NB4 (cell line): ENCODE results near the gene CTIF.
A peak's percentile ranks its signal among the peaks of the same experiment; 100 is the strongest.

ENCODE experiments used
- DNase-seq: peaks from one replicate; pipeline ENCODE4 v3.0.0; 2010; ENCODE audit warnings: low read depth
- H3K4me3 ChIP-seq: one replicate; pipeline ENCODE4 v1.5.1; 2011; ENCODE audit warnings: mild to moderate bottlenecking, low read depth, low read length, moderate library complexity
- MYC ChIP-seq: IDR thresholded peaks from 2 replicates; pipeline ENCODE4 v1.6.1; 2011; ENCODE audit warnings: low read depth, low read length
- POLR2A ChIP-seq: IDR thresholded peaks from 2 replicates; pipeline ENCODE4 v1.6.1; 2011; ENCODE audit warnings: mild to moderate bottlenecking; ENCODE audit not compliant: insufficient read length; ENCODE audit errors: extremely low read depth
- TF ChIP-seq, protein P1 (sequence below): IDR thresholded peaks from one replicate; pipeline ENCODE4 v1.5.1; 2012; ENCODE audit warnings: low read depth, low read length
- TF ChIP-seq, protein P2 (sequence below): IDR thresholded peaks from 2 replicates; pipeline ENCODE4 v1.6.1; 2011; ENCODE audit warnings: low read depth, low read length

The CTIF gene

DNA sequence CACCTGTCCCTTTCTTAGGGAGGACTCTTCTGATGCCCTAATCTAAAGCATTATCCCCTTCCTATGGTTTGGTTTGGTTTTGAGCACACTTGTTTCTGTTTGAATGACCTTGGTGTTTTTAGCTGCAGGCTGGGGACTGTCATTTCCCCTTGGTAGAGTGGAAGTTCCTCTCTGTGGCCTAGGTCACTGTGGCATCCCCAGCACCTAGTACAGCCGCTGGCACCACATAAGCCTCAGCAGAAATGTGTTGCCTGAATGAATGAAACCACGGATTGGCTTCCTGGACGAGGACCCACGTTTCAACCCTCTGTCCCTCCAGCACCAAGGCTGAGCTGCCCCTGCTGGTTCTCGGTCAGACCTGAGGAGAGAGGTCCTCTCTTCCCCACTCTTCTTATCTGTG is 159.9 kb downstream of the CTIF start:
- DNase-seq: peak; percentile 16
- TF ChIP-seq POLR2A: no peak
- TF ChIP-seq, protein P1, sequence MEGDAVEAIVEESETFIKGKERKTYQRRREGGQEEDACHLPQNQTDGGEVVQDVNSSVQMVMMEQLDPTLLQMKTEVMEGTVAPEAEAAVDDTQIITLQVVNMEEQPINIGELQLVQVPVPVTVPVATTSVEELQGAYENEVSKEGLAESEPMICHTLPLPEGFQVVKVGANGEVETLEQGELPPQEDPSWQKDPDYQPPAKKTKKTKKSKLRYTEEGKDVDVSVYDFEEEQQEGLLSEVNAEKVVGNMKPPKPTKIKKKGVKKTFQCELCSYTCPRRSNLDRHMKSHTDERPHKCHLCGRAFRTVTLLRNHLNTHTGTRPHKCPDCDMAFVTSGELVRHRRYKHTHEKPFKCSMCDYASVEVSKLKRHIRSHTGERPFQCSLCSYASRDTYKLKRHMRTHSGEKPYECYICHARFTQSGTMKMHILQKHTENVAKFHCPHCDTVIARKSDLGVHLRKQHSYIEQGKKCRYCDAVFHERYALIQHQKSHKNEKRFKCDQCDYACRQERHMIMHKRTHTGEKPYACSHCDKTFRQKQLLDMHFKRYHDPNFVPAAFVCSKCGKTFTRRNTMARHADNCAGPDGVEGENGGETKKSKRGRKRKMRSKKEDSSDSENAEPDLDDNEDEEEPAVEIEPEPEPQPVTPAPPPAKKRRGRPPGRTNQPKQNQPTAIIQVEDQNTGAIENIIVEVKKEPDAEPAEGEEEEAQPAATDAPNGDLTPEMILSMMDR: no peak
- no peak for TF ChIP-seq MYC
- TF ChIP-seq, protein P2, sequence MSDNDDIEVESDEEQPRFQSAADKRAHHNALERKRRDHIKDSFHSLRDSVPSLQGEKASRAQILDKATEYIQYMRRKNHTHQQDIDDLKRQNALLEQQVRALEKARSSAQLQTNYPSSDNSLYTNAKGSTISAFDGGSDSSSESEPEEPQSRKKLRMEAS: no peak
- H3K4me3 ChIP-seq: no peak overlapping the region

DNA sequence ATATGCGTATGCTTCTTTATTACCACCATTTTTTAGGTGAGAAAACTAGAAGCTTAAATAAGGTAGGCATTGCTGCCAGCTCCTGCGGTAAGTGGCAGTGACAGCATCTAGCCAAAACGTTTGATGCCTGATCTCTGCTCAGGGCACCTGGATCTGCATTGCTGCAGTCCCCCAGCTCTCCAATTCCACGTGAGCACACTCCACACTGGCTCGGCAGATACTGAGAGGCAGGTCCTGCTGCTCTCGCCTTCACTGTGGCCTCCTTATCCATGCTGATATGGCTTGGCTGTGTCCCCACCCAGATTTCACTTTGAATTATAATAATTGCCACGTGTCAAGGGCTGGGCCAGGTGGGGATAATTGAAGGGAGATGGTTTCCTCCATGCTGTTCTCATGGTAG is 160.9 kb downstream of the CTIF start:
- no peak for DNase-seq

DNA sequence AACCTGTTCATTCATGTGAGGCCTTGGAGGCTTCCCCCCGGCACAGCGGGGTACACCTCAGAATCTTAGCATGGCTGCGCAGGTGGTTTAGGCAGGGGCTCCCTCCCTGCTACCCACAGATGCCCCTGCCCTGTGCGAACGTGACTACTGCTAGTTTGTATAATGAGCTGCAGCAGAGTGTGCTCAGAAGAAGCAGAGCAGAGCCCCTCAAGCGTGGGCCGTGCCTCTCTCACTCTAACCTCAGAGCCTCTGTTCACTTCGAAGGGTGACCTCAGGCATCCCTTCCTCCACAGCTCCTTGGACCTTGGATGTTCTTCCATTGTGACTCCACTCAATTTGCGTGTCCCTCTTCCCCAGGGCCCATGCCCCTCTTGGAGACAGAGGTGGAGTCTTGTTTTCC is 161.6 kb downstream of the CTIF start:
- DNase-seq: no peak
- TF ChIP-seq, protein P1: no peak
- TF ChIP-seq POLR2A (no peak), MYC (no peak)
- TF ChIP-seq, protein P2: no peak
- H3K4me3 ChIP-seq: no peak overlapping the region

More for the DNA sequence above, 160.9 kb downstream of the CTIF start:
- no peak overlapping the region for H3K4me3 ChIP-seq
- TF ChIP-seq MYC (no peak), POLR2A (no peak)
- TF ChIP-seq, protein P2: no peak
- TF ChIP-seq, protein P1: no peak

DNA sequence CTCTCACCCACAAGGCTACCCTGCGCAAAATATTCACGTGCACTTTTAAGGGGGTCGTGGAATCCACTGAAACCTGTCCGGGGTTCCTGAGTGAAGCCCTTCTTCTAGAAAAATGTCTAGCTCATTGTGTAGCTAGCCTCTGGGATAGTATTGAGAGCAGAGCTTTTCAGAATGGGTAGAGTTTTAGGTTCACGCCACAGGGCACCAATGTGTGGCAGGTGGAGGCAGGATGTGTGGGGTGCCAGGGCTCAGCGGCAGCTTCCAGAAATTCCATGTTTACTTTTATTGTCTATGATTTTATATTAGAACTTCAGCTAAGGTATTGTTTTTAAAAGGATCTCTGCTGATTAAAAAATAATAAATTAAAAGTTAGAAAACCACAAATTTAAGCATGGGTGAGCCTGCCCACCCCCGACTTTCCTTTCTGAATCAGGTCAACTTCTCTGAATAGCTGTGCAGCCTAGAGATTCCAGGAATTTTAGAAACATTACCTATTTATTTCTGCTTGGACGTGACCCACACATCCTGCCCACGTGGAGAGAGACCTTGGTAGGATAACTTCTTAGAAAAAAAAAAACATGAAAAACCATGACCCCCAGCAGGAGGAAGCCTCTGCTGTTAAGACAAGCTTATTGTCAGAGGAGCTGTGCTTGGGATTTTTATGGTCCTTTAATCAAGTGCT is 163.7 kb downstream of the CTIF start:
- TF ChIP-seq MYC (no peak), POLR2A (no peak)
- TF ChIP-seq, protein P1: no peak
- TF ChIP-seq, protein P2: no peak
- no peak for DNase-seq
- no peak overlapping the region for H3K4me3 ChIP-seq

DNA sequence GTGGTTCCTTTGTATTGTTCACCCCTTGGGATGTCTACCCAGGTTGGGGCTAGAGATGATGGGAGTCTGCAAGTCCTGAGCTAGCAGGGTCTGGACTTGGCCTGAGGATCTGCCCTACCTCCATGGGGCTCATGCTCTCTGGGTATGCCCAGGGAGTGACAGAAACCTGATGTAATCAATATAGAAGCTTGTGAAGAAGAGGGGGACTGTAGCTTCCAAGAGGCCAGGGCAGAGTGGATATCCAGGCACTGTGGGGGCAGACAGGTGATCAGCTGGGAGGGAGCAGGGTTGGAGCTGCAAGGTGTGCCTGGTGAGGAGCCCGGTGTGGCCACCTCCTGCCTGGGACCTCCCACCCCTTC is 164.2 kb downstream of the CTIF start:
- no peak overlapping the region for H3K4me3 ChIP-seq
- TF ChIP-seq MYC (no peak), POLR2A (no peak)
- TF ChIP-seq, protein P1: no peak
- TF ChIP-seq, protein P2: no peak
- DNase-seq: no peak
